K562 (cell line): Measurements from ENCODE around the gene WDR83. TPM values are rescaled to one million over a fixed set of nuclear protein-coding genes. Genes with fewer than 3 reads are reported as not detected.
A peak's percentile ranks its signal among the peaks of the same experiment; 100 is the strongest.

Experiments used
- CC2D1A ChIP-seq: fragments of 450-650 bp; IDR thresholded peaks from 2 replicates; pipeline ENCODE4 v1.6.1; 2017; ENCODE audit warnings: mild to moderate bottlenecking
- CXXC5 ChIP-seq: fragments of 250-450 bp; sonication (Bioruptor Pico); IDR thresholded peaks from 2 replicates; pipeline ENCODE4 v1.8.0; 2022; ENCODE audit warnings: inconsistent platforms, mild to moderate bottlenecking, moderate library complexity
- ELF4 ChIP-seq: fragments of 450-650 bp; formaldehyde crosslinking; IDR thresholded peaks from 2 replicates; pipeline ENCODE4 v1.4.0; 2022; ENCODE audit warnings: missing genetic modification characterization
- GATAD2B ChIP-seq: fragments of 450-650 bp; IDR thresholded peaks from 2 replicates; pipeline ENCODE4 v1.6.1; 2017; ENCODE audit warnings: mild to moderate bottlenecking, borderline replicate concordance
- HNRNPL ChIP-seq: fragments of 200-400 bp; formaldehyde crosslinking; IDR thresholded peaks from 2 replicates; pipeline ENCODE4 v1.6.1; 2017; ENCODE audit warnings: low read depth, mild to moderate bottlenecking, low read length
- LCOR ChIP-seq: sonication (generic); formaldehyde crosslinking; IDR thresholded peaks from 2 replicates; pipeline ENCODE4 v1.8.0; 2022; ENCODE audit warnings: mild to moderate bottlenecking, missing genetic modification reagents
- LEF1 ChIP-seq: fragments of 450-650 bp; IDR thresholded peaks from 2 replicates; pipeline ENCODE4 v1.6.1; 2016; ENCODE audit warnings: mild to moderate bottlenecking
- MTF1 ChIP-seq: fragments of 250-450 bp; sonication (Bioruptor Pico); IDR thresholded peaks from 2 replicates; pipeline ENCODE4 v1.9.0; 2021; ENCODE audit warnings: moderate library complexity, mild to moderate bottlenecking, inconsistent platforms, borderline replicate concordance
- MYBL2 ChIP-seq, 2 experiments: fragments of 450-650 bp in 1 of 2; sonication (generic) in 1 of 2; formaldehyde crosslinking in 1 of 2; IDR thresholded peaks; 2 replicates each; pipeline versions ENCODE4 v1.6.1 to v1.8.1; 2017 to 2022; ENCODE audit warnings: borderline replicate concordance in 1 of 2, inconsistent platforms in 1 of 2, low read depth in 1 of 2, mild to moderate bottlenecking in 1 of 2, missing genetic modification reagents in 1 of 2, moderate library complexity in 1 of 2
- OTX1 ChIP-seq: fragments of 450-650 bp; formaldehyde crosslinking; IDR thresholded peaks from 2 replicates; pipeline ENCODE4 v1.4.0; 2022; ENCODE audit warnings: mild to moderate bottlenecking
- SMAD3 ChIP-seq: fragments of 450-650 bp; formaldehyde crosslinking; conservative IDR thresholded peaks from 2 replicates; pipeline ENCODE4 v1.4.0; 2020; ENCODE audit warnings: mild to moderate bottlenecking
- SRSF7 ChIP-seq: fragments of 200-400 bp; formaldehyde crosslinking; optimal IDR thresholded peaks from 2 replicates; pipeline ENCODE3; 2017; ENCODE audit warnings: mild to moderate bottlenecking, low read depth, low read length
- STAG1 ChIP-seq: sonication (generic); formaldehyde crosslinking; IDR thresholded peaks from 2 replicates; pipeline ENCODE4 v1.5.0; 2020; ENCODE audit warnings: missing genetic modification reagents, borderline replicate concordance
- ZBTB17 ChIP-seq: fragments of 450-650 bp; formaldehyde crosslinking; IDR thresholded peaks from 2 replicates; pipeline ENCODE4 v1.4.0; 2020; ENCODE audit warnings: mild to moderate bottlenecking
- ZNF699 ChIP-seq: fragments of 250-450 bp; sonication (Bioruptor Pico); IDR thresholded peaks from 2 replicates; pipeline ENCODE4 v1.8.0; 2021; ENCODE audit warnings: mild to moderate bottlenecking, moderate library complexity; ENCODE audit not compliant: insufficient replicate concordance
- ZNF79 ChIP-seq: fragments of 250-450 bp; sonication (Bioruptor Pico); IDR thresholded peaks from 2 replicates; pipeline ENCODE4 v1.4.0; 2020; ENCODE audit warnings: low read depth, mild to moderate bottlenecking, moderate library complexity
- polyA plus RNA-seq, 8 experiments: library from polyadenylated mRNA; depleted of rRNA in 4 of 8; stranded (reverse) in 5 of 8; unstranded in 3 of 8; fragments of >200 nt; fragmentation: Nextera tagmentation in 2 of 8; fragmentation: Illumina TruSeq in 1 of 8; extraction: Ambion mirVana in 2 of 8; extraction: Trizol in 1 of 8; gene quantifications; 2 replicates each; pipeline versions ENCODE4 v1.2.1 to v1.2.3, GENCODE V29; 2011 to 2014; ENCODE audit warnings: inconsistent platforms in 1 of 8, missing spikeins in 1 of 8
- total RNA-seq, 7 experiments: library from RNA; depleted of rRNA in 6 of 7; stranded (reverse); fragments of >200 nt in 6 of 7; fragmentation: Illumina TruSeq in 2 of 7; extraction: Trizol in 2 of 7; gene quantifications; 2 replicates each; pipeline versions ENCODE4 v1.2.1 to v1.2.3, GENCODE V29; 2011 to 2021; ENCODE audit warnings: low replicate concordance in 1 of 7
- TF ChIP-seq, protein P1 (sequence below): fragments of 450-650 bp; IDR thresholded peaks from 2 replicates; pipeline ENCODE4 v1.6.1; 2016; ENCODE audit warnings: mild to moderate bottlenecking, moderate library complexity

The WDR83 gene
- total and polyA plus RNA-seq, 9 of the 15 experiments (the other 6 are each of a cell fraction or from before 2014, with no cell fraction given): 0.52 to 21.3 (median 4.2) TPM

DNA sequence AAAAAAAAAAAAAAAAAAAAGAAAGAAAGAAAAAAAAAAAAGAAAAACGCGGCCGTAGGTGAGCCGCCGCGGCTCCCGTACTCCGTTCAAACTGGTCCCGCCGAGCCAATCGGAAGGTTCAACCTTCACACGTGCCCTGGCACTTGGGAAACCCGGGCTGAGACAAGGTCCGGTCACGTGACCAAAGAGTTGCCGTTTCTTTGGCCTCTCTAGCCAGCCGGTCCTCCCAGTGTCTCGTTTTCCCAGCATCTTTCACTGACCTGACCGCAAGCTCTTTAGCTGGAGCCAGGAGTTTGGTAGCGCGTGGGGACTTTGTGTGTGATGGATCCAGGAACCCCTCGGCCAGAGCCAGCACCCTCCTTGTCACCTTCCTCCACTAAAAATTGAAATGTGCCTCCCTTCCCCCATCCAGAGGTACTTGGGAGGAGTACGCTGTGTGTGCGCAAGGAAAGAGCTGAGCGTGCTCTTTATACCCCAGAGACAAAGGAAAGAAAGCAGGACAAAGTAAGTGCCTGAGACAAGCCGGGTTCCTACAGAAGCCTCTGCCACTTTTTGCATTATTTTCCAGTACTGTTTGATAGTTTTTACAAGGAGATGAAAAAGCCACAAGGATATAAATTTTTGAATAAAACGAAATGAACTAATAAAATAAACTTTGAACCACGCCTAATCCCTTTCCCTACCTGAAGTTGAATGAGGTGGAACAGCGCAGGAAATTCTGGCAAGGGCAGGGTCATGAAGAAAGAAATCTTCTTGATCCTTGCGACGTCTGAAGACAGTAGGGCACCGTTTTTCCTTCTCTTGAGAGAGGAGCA, 56.2 kb downstream of the WDR83 start (continued):
- TF ChIP-seq, protein P1, sequence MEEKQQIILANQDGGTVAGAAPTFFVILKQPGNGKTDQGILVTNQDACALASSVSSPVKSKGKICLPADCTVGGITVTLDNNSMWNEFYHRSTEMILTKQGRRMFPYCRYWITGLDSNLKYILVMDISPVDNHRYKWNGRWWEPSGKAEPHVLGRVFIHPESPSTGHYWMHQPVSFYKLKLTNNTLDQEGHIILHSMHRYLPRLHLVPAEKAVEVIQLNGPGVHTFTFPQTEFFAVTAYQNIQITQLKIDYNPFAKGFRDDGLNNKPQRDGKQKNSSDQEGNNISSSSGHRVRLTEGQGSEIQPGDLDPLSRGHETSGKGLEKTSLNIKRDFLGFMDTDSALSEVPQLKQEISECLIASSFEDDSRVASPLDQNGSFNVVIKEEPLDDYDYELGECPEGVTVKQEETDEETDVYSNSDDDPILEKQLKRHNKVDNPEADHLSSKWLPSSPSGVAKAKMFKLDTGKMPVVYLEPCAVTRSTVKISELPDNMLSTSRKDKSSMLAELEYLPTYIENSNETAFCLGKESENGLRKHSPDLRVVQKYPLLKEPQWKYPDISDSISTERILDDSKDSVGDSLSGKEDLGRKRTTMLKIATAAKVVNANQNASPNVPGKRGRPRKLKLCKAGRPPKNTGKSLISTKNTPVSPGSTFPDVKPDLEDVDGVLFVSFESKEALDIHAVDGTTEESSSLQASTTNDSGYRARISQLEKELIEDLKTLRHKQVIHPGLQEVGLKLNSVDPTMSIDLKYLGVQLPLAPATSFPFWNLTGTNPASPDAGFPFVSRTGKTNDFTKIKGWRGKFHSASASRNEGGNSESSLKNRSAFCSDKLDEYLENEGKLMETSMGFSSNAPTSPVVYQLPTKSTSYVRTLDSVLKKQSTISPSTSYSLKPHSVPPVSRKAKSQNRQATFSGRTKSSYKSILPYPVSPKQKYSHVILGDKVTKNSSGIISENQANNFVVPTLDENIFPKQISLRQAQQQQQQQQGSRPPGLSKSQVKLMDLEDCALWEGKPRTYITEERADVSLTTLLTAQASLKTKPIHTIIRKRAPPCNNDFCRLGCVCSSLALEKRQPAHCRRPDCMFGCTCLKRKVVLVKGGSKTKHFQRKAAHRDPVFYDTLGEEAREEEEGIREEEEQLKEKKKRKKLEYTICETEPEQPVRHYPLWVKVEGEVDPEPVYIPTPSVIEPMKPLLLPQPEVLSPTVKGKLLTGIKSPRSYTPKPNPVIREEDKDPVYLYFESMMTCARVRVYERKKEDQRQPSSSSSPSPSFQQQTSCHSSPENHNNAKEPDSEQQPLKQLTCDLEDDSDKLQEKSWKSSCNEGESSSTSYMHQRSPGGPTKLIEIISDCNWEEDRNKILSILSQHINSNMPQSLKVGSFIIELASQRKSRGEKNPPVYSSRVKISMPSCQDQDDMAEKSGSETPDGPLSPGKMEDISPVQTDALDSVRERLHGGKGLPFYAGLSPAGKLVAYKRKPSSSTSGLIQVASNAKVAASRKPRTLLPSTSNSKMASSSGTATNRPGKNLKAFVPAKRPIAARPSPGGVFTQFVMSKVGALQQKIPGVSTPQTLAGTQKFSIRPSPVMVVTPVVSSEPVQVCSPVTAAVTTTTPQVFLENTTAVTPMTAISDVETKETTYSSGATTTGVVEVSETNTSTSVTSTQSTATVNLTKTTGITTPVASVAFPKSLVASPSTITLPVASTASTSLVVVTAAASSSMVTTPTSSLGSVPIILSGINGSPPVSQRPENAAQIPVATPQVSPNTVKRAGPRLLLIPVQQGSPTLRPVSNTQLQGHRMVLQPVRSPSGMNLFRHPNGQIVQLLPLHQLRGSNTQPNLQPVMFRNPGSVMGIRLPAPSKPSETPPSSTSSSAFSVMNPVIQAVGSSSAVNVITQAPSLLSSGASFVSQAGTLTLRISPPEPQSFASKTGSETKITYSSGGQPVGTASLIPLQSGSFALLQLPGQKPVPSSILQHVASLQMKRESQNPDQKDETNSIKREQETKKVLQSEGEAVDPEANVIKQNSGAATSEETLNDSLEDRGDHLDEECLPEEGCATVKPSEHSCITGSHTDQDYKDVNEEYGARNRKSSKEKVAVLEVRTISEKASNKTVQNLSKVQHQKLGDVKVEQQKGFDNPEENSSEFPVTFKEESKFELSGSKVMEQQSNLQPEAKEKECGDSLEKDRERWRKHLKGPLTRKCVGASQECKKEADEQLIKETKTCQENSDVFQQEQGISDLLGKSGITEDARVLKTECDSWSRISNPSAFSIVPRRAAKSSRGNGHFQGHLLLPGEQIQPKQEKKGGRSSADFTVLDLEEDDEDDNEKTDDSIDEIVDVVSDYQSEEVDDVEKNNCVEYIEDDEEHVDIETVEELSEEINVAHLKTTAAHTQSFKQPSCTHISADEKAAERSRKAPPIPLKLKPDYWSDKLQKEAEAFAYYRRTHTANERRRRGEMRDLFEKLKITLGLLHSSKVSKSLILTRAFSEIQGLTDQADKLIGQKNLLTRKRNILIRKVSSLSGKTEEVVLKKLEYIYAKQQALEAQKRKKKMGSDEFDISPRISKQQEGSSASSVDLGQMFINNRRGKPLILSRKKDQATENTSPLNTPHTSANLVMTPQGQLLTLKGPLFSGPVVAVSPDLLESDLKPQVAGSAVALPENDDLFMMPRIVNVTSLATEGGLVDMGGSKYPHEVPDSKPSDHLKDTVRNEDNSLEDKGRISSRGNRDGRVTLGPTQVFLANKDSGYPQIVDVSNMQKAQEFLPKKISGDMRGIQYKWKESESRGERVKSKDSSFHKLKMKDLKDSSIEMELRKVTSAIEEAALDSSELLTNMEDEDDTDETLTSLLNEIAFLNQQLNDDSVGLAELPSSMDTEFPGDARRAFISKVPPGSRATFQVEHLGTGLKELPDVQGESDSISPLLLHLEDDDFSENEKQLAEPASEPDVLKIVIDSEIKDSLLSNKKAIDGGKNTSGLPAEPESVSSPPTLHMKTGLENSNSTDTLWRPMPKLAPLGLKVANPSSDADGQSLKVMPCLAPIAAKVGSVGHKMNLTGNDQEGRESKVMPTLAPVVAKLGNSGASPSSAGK: peak; percentile 73
- 0 out of 2 replicates have a peak, but pooled peaks have one; percentile 50 for TF ChIP-seq OTX1 (CRISPR knock-in tag)
- TF ChIP-seq HNRNPL: no peak
- no peak for TF ChIP-seq ZNF699 (CRISPR knock-in tag)
- TF ChIP-seq LEF1: peak; percentile 80
- TF ChIP-seq CC2D1A: peak; percentile 81
- TF ChIP-seq SRSF7: no peak
- TF ChIP-seq CXXC5: peak; percentile 91
- TF ChIP-seq GATAD2B: 0 out of 2 replicates have a peak, but pooled peaks have one; percentile 43
- 0 out of 2 replicates have a peak, but pooled peaks have one; percentile 47 for TF ChIP-seq SMAD3 (CRISPR knock-in tag)
- TF ChIP-seq MYBL2 (IDR thresholded peaks at IDR 0.05; ENCODE audit: low read depth): peak; percentile 91
- no peak for TF ChIP-seq MYBL2 (CRISPR knock-in tag; IDR thresholded peaks at IDR 0.05; ENCODE audit: borderline replicate concordance)
- TF ChIP-seq LCOR (CRISPR knock-in tag): 0 out of 2 replicates have a peak, but pooled peaks have one; percentile 46
- no peak for TF ChIP-seq ZNF79 (CRISPR knock-in tag)
- TF ChIP-seq ELF4 (CRISPR knock-in tag): 0 out of 2 replicates have a peak, but pooled peaks have one; percentile 59
- peak; percentile 16; the same call in 1 of the 2 replicates for TF ChIP-seq MTF1
- no peak for TF ChIP-seq ZBTB17 (CRISPR knock-in tag)
- no peak for TF ChIP-seq STAG1 (CRISPR knock-in tag)
